OCI-M2 (cell line): Measurements from ENCODE around the gene GABBR2.

Source experiments
- DNase-seq: peaks from one replicate; lab custom pipeline; 2025; ENCODE audit not compliant: unreplicated experiment; lab: John Stamatoyannopoulos, UW

Gene GABBR2

DNA sequence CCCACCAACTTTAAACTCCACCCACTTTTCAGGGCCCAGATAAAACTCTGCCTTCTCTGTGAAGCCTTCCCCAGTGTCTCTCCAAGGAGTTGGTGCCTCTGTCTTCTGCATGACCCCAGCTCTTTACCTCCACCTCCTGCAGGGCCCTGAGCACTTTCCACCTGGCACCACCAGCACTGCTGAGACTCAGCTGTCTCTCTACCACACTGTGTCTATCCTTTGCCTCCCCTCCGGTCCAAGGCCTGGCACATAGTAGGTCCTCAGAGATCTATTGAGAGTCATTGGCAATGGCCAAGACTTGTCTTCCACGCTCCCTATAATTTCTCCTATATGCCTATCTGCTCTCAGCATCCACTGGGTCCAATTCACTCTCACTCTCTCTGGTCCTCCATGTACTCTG, 12.9 kb upstream of the GABBR2 start:
- DNase-seq: no peak

DNA sequence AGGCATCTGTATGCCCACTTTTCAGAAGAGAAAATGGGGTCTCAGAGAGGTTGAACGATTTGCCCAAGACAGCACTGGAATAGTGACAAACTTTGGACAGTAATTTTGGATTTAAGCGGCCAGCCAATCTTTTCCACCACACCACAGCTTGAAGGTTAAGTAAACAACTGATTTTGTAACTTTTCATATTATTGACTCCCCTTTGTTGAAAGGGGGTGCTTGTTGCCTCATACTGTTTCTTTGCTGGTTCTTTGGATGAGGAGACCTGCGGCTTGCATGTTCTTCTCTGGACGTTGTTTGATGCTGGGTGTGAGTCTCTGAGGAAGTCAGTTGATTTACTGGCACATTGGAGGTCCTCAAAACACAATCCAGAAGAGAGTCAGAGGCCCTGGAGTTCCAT, 11.7 kb upstream of the GABBR2 start:
- DNase-seq: no peak

DNA sequence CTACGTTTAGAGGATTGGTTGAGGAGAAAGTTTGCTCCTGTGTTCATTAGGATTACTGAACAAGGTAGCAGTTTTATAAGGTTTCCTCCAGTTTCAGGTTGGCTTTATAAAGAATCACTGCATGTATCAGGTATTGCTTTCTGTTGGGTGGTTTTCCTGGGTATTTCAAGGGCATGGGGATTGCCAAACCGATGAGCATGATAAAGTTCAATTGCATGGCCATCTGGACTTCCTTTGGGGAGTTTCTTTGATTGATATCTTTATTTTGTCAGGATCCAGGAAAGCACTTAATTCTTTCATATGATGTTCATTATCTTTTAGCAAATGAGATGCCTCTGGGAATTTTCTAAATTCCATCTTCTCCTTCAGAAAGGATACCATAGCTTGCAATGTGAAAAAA, 10.3 kb upstream of the GABBR2 start:
- DNase-seq: no peak

DNA sequence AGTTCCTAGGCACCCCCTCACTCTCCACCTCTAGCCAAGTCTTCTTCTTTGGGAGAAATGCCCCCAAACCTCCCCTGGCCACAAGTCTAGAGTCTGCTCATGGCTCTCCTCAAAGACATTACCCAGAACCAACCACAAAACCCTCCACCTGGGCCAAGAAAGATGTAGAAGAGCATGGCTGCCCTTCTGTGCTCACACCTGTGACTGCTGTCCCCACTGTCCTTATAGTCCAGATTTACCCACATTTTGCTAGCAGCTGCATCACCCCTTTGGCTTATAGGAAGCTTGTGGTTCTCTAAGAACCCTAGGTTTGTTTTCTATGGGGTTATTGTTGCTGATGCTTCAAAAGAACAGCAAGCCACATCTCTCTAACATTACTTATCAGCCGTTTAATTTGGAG, 6.1 kb upstream of the GABBR2 start:
- DNase-seq: no peak

DNA sequence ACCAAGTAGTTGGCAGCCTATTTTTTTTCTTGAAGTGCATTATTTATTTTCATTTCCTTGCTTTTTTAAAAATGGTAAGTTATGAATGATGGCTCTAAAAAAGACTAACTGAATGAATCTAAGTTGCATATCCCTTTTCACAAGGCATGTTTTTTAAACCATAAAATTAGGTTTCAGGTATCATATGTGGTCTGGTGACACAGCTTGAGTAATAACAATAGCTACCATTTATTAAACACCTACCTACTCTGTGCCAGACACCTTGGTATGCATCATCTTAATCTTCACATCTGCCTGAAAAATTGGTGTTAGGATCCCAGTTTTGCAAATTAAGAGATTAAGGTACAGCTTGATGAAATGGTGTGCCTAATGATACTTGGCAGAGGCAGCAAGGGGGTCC, 4.3 kb upstream of the GABBR2 start:
- DNase-seq: no peak

DNA sequence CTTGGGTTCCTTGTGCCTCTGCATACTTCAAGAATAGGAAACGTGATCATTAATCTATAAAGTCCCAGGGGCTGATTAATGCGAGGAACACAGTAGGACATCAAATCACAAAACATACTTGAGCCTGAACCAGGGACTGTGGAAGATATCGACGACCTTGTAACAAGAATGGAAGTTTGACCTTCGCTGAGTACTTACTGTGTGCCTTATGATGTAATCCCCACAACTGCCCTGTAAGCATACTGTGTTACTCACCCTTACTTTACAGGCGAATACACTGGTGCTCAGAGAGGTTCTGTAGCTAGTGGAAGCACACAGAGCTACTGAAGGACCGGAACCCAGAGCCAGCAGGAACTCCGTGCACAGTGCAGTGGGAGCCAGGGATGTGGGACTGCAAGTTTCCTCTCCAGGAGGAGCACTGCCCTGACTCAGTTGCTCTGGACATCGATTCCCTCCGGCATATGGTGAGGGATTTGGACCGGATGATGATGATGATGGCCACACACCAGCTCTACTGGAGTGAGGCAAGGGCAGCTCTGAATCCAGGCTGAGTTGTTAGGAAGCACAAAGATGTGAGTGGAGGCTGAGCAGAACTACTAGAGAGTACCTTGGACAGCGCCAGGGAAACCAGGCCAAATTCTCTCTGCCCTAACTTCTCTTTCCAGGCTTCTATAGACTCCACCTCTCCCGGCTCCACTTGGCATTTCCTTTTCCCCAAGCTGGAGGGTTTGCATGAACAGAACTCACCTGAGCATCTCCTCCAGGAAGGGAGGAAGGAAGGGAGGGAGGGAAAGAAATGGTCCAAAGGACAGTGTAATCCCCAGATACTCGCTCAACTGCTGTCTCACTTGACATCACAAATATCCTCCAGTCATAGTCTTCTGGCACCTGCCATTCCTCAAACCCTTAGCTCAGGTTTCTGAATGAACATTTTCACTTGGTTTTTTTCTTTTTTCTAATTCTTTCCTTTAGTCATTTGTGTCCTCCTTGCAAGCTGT, 1.5 kb upstream of the GABBR2 start:
- DNase-seq: no peak

DNA sequence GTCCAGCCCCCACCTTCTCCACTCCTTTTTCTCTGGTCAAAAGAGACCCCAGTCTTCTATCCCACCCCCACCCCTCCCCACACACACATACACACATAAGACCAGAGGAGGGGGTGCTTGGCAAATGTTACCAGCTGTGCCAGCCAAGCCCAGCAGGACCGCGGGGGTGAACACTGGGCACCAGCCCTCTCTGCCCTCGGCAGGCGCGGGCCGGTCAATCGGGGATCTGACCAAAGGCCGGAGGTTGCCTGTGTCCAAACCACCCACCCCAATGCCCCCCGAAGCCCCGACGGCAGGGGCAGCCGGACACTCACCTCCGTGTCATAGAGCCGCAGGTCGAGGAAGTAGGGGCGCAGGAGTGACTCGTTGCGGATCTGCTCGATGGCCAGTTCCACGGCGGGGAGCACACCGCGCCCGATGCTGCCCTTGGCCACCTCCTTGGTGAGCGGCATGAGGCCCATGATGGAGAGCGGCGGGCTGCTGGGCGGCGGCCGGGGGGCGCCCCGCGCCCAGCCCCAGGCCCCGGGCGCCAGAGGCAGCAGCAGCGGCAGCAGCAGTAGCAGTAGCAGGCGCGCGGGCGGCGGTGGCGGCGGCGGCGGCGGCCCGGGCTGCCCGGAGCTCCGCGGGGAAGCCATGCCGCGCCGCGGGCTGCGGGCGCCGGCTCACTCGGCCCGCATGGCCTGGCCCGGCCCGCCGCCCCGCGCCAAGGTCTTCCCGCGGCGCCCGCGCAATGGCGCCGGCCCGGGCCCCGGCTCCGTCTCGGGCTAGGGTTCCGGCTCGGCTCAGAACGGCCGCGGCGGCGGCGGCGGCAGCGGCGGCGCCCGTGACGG, 417 bp downstream of the GABBR2 start:
- no peak for DNase-seq

DNA sequence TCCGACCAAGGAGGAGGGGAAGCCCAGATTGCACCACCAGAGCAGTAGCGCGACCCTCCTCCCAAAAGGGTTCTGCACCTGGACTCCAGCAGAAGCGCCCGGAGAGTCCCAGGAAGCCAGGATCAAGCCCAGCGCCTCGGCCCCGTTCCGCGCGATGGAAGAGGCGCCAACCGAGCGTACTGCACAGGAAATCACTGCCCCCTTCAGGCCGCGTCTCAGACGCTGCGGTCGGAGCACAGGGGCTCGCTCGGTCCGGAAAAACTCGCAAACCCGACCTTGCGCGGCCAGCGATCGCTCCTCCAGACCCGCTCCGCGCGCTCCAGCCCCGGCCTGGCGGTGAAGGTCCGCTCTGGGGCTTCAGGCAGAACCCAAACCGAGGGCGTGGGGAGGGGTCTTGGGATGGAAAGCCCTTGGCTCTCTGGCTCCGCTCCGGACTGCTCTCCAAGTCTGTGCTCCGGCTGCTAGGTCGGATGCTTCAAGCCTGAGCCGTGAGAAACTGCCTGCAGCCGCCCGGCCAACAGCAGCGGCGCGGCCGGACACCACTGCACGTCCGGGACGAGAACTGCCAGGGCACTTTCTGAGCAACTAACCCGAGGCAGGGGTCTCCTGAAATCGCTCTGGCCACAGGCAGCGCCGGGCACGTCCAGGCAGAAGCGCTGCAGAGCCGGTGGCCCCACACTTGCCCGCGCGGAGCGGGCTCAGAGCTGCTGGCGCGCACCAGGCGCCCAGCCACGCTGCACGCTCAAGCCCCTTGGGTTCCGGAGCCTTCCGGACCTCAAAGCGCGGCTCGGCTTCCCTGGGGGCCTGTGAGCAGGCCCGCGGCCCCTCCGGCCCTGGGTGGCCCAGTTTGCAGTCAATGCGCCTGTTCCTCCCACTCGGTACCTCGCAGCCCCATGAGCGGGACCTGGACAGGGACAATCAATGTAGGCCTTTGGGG, 1.3 kb downstream of the GABBR2 start:
- DNase-seq: no peak

DNA sequence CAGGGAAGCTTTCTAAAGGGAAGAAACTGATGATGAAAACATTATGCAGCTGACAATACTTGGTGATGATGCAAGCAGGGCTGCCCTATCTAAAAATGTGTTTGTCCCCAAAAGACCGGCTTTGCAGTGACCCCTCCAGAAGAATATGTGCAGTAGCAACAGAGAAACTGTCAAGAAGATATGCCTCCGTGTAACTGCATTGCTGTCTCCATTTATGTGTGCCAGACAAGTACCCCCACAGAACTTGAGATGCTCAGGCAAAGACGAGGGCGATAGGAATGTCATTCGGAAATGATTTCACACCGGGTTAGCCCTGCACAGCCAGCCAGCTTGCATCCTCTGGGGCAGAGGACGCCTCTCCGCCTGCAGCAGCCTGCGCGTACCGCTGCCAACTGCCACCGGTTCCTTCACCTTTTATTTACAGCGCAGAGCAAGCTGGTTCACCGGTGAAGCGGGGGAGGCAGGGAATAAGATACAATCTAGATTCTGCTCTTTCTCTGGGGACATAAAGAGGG, 2.0 kb downstream of the GABBR2 start:
- no peak for DNase-seq

DNA sequence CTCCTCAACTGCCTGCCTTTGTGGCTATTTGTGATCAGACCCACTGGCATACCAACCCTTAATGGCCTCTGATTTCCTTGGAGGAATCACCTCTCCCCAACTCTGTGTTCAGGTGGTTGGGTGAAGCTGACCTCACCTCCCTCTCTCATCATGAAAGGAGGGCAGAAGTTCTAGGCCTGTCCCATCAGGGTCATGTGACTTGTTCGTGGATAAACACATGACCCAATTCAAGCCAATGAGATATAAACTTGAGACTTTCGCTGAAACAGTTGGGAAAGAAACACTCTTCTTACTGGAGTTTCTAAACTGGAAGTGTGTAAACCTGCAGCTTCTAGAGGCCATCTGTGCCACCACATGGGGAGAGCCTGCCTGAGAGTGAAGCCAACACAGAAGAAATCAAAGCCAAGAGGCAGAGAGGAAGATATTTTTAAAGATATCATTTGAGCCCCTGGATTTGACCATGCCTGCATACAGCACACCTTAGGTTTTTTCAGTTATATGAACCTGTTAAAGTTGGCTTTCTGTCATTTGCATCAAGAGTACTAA, 5.8 kb downstream of the GABBR2 start:
- no peak for DNase-seq

DNA sequence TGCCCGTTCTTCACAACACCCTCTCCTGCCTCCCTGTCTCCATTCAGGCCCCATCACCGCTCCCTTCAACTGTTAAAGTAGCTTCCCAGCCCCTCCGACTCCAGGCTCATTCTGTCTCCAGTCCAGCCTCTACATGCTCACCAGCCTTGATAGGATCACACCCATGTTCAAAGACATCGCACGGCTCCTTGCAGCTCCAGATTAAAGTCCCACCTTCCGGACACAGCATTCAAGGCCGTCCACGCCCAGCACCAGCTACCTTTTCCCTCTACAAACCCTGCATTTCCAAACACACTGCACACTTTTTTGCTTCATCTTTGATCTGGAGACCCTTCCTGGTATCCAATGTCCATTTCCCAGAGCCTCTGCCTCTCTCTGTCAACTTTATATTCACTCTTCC, 6.4 kb downstream of the GABBR2 start:
- DNase-seq: no peak

DNA sequence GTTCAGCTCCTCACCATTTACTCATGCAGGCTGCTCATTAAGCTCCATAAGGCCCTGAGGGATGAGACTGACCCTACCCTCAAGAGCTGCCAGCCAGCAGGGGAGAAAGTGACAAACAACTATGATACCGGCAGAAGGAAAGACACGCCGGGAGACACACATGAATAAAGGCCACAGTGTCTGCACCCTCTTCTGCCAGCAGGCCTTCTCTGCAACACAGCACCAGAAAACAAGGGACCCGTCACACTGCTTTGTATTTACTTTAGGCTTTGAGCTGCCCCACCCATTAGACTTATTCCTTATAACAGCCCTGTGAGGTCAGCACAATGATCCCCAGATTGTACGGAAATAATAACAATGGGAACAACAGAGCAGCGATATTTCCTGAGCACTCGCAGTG, 7.2 kb downstream of the GABBR2 start:
- no peak for DNase-seq

DNA sequence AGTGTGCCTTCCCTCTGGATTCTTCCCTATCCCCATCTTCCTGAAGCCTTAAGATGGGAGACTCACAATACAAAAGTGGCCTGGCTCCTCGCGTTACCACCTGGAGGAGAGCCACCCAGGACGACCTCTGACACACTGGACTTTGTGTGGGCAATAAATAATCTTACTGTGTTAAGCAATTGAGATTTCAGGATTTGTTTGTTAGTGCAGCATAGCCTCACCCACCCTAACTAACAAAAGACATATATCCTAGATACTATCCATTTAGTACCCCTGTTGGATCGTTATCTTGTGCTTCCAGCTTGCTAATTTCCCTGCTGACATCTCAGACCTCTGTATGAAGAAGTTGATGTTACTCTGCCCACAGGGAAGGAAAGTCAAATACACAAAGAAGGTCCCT, 7.9 kb downstream of the GABBR2 start:
- DNase-seq: no peak

DNA sequence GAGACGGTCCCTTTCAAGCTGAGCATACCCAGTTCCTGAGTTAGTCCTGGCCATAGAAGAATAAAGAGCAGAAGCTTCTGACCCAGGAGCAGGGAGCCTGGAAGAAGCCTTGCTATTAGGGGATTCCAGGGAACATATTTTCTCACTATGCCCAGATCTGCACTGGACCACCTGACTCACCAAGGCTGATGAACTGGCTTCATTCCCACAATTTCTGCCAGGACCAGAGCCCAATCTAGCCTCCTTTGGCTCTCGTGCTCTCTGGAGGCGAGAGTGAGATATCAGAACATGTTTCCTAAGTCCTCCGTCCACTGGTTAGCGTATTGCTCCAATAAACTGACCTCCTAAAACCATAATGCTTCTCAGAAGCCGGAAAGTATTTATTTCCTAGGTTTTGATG, 9.9 kb downstream of the GABBR2 start:
- DNase-seq: no peak

DNA sequence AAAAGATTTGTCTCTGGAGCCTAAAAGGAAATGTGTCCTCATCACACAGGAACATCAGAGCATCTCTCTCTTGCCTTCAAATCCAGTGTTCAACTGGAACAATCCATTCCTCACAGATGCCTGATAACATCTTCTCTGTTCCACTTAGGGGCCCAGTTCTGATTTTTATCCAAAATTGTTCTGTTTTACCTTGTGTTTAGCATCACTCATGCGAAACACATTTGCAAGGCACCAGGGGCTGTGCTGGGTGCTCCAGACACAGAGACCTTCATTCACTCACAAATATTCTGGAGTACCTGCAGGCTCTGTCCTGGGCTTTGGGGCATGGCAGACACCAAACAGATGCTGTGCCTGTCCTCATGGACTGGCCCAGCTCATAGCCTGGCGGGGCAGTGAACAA, 13.8 kb downstream of the GABBR2 start:
- DNase-seq: no peak

DNA sequence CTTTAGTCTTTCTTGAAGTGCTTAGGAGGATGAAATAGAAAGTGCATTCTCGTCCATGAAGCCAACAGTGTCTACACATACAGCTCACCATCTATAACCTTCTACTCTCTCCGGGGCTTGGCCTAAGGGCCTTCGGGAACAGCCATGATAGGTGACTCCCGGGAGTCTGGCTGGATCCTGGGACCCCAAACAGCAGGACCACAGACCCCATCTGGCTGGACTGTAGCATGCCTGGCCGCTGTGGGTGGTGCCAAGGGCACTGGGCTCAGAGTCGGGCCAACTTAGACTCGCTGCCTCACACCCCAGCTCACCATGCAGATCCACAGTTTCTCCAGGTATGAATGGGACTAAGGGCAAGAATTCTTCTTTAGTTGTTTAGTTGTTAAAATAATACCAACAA, 16.3 kb downstream of the GABBR2 start:
- no peak for DNase-seq

DNA sequence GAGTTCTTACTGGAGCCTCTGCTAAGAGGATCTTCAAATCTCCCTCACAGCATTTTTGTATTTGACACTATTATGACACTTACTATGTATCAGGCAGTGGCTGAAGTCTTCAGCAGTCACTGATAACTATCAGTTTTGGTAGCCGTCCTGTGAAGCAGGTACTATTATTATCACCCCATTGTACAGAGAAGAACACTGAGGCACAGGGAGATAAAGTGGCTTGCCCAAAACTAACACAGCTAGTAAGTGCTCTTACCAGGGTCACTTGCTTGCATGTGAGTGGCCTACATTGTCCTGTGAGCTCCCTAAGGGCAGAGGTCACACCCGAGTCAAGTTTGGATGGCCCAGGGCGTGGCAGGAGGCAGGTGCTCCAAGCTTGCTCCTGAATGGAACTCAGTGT, 16.8 kb downstream of the GABBR2 start:
- no peak for DNase-seq

DNA sequence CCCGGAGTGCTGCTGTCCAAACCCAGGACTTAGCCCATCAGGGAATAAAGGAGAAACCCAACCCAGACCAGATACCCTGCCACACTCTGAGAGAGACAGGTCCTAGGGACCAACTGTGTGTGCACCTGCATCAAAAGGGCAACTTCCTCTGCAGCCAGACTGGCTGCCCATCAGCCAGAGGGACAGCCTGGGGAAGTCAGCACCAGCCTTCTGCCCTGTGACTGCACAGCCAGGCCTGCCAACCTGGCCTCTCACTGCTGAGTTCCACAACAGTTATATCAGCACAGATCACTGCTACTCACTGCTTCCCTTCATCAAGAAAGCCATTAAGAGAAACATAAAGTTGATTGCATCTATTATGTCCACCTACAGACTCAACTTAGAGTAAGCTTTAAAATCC, 18.0 kb downstream of the GABBR2 start:
- DNase-seq: no peak

DNA sequence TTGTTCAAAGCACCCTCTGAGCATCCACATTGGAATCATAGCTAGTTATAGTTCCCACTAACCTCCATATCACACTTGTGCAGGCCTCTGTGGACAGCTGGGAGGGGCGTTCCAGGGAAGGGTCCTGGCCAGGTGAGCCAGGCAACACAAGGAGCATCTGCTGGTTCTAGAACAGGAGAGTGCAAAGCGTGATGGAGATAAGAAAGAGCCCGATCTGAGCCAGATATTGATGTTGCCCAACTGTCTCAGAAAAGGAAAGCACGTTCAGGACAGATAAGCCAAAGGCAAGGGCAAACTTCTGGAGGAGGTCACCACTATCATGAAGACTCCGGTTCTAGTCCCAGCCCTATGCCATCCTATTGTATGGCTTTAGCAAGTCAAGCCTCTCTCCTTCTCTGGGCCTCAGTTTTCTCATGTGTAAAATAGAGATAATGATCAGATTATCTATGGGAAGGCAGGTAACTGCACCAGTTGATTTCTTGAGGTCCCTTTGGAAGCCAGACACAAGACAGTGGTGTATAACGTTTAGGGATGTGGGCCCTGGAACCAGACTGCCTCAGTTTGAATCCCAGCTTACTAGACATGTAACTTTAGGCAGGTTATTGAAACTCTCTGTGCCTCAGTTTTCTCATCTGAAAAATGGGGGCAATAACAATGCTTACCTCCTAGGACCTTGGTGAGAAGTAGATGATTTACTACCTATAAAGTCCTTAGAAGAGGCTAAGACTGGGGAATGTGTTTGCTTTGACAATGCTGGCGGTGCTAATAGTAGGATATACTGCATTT, 19.8 kb downstream of the GABBR2 start:
- no peak for DNase-seq

DNA sequence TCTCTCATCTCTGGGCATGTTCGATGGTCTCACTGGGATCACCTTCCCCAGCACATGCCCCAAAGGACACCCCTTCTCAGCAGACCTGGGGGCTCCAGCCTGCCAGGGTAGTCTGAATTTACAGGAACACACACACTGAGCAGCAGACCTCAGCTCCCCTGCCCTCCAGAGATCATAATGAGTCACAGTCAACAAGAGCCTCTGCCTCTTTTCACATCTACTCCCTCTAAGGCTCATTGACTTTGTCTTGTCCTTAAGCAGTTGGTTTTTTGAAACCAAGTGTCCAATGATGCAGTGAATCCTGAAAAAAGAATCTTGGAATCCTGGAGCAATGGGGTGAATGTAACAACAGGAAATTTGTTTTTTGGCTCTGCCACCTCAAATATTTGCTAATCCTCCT, 20.8 kb downstream of the GABBR2 start:
- no peak for DNase-seq
